Type B pancreatic cell (in vitro differentiated cells): ENCODE data around the gene POU2AF1. TPM values are rescaled to one million over a fixed set of nuclear protein-coding genes. Genes with fewer than 3 reads are reported as not detected.

Experiments
- DNase-seq: peaks from one replicate; pipeline ENCODE4 v3.0.0; 2021; ENCODE audit warnings: mixed read lengths; ENCODE audit not compliant: unreplicated experiment; ENCODE audit errors: extremely low spot score
- H3K27ac Mint-ChIP-seq: 2 replicates; pipeline ENCODE4 v1.8.0; 2021; ENCODE audit warnings: mild to moderate bottlenecking, mixed read lengths
- H3K27me3 Mint-ChIP-seq: 2 replicates; pipeline ENCODE4 v1.8.0; 2021; ENCODE audit warnings: mixed read lengths
- H3K36me3 Mint-ChIP-seq: 2 replicates; pipeline ENCODE4 v1.8.0; 2021; ENCODE audit warnings: mixed read lengths
- H3K4me1 Mint-ChIP-seq: one replicate; pipeline ENCODE4 v1.8.0; 2021; ENCODE audit warnings: mixed read lengths; ENCODE audit not compliant: unreplicated experiment
- H3K4me3 Mint-ChIP-seq: 2 replicates; pipeline ENCODE4 v1.8.0; 2021; ENCODE audit warnings: mild to moderate bottlenecking, mixed read lengths
- H3K9me3 Mint-ChIP-seq: 2 replicates; pipeline ENCODE4 v1.8.0; 2021; ENCODE audit warnings: mixed read lengths
- CTCF ChIP-seq: fragments of 200-600 bp; sonication (generic); conservative IDR thresholded peaks from 2 replicates; pipeline ENCODE4 v1.5.0; 2021; ENCODE audit warnings: antibody characterized with exemption, mild to moderate bottlenecking
- total RNA-seq: library from RNA; stranded (reverse); gene quantifications from 2 replicates; pipeline ENCODE4 v1.2.1, GENCODE V29; 2021; ENCODE audit warnings: low replicate concordance

Gene POU2AF1
- total RNA-seq, 1 donor from 2014 or later = 0.24 TPM

- no peak for TF ChIP-seq CTCF
- H3K27ac Mint-ChIP-seq = no peak overlapping the region
- H3K9me3 Mint-ChIP-seq = peaks cover 6% of the 10 kb centered on the region
- peaks cover 6% of the 10 kb centered on the region for H3K4me1 Mint-ChIP-seq
- H3K4me3 Mint-ChIP-seq = no peak overlapping the region
- no peak for DNase-seq
- H3K27me3 Mint-ChIP-seq = no peaks in the 10 kb centered on the region
- peaks cover 4% of the 10 kb centered on the region for H3K36me3 Mint-ChIP-seq
Measured at GRCh38 chr11:111344032-111344431, 35.0 kb downstream of the POU2AF1 start.

- Mint-ChIP-seq H3K4me1 (peaks cover 6% of the 10 kb centered on the region), H3K27me3 (no peaks in the 10 kb centered on the region), H3K36me3 (peaks cover 4% of the 10 kb centered on the region), H3K4me3 (no peak overlapping the region), H3K9me3 (peaks cover 6% of the 10 kb centered on the region), H3K27ac (no peak overlapping the region)
- TF ChIP-seq CTCF = no peak
- no peak for DNase-seq
Measured at GRCh38 chr11:111342329-111342728, 36.7 kb downstream of the POU2AF1 start.

- no peaks in the 10 kb centered on the region for H3K27me3 Mint-ChIP-seq
- H3K4me1 Mint-ChIP-seq = peaks cover 15% of the 10 kb centered on the region
- peaks cover 6% of the 10 kb centered on the region for H3K9me3 Mint-ChIP-seq
- no peak for TF ChIP-seq CTCF
- no peak overlapping the region for H3K27ac Mint-ChIP-seq
- no peak for DNase-seq
- H3K4me3 Mint-ChIP-seq = no peak overlapping the region
- peaks cover 4% of the 10 kb centered on the region for H3K36me3 Mint-ChIP-seq
Measured at GRCh38 chr11:111339758-111340388, 39.2 kb downstream of the POU2AF1 start.

GRCh38 chr11:111336582-111337256 is 42.4 kb downstream of the POU2AF1 start:
- Mint-ChIP-seq H3K4me3 (no peak overlapping the region), H3K4me1 (peaks cover 25% of the 10 kb centered on the region), H3K36me3 (peaks cover 8% of the 10 kb centered on the region), H3K9me3 (peaks cover 6% of the 10 kb centered on the region), H3K27ac (no peak overlapping the region), H3K27me3 (no peaks in the 10 kb centered on the region)
- TF ChIP-seq CTCF = no peak
- no peak for DNase-seq

GRCh38 chr11:111336062-111336461 is 43.0 kb downstream of the POU2AF1 start:
- no peak for TF ChIP-seq CTCF
- Mint-ChIP-seq H3K27ac (no peak overlapping the region), H3K27me3 (no peaks in the 10 kb centered on the region), H3K36me3 (peaks cover 8% of the 10 kb centered on the region), H3K4me1 (peaks cover 25% of the 10 kb centered on the region), H3K4me3 (no peak overlapping the region), H3K9me3 (peaks cover 6% of the 10 kb centered on the region)
- no peak for DNase-seq
